Neural crest cell (in vitro differentiated cells): ENCODE measurements around the gene CLNK. TPM values are rescaled to one million over a fixed set of nuclear protein-coding genes. Genes with fewer than 3 reads are reported as not detected.

ENCODE experiments used
- DNase-seq: peaks from one replicate; pipeline ENCODE4 v3.0.0; 2021; ENCODE audit warnings: low read depth, mixed read lengths, low spot score
- H3K27ac Mint-ChIP-seq: one replicate; pipeline ENCODE4 v1.8.0; 2021; ENCODE audit warnings: mild to moderate bottlenecking, mixed read lengths; ENCODE audit not compliant: unreplicated experiment
- H3K27me3 Mint-ChIP-seq: 2 replicates; pipeline ENCODE4 v1.8.0; 2021; ENCODE audit warnings: low read depth, mild to moderate bottlenecking, mixed read lengths
- H3K36me3 Mint-ChIP-seq: 2 replicates; pipeline ENCODE4 v1.8.0; 2021; ENCODE audit warnings: low read depth, mild to moderate bottlenecking, mixed read lengths
- H3K4me1 Mint-ChIP-seq: 2 replicates; pipeline ENCODE4 v1.8.0; 2021; ENCODE audit warnings: mixed read lengths
- H3K4me3 Mint-ChIP-seq: one replicate; pipeline ENCODE4 v1.8.0; 2021; ENCODE audit warnings: mild to moderate bottlenecking, mixed read lengths
- H3K9me3 Mint-ChIP-seq: 2 replicates; pipeline ENCODE4 v1.8.0; 2021; ENCODE audit warnings: mixed read lengths
- CTCF ChIP-seq: fragments of 200-600 bp; sonication (generic); conservative IDR thresholded peaks from 2 replicates; pipeline ENCODE4 v1.5.0; 2021; ENCODE audit warnings: antibody characterized with exemption, mild to moderate bottlenecking
- total RNA-seq: library from RNA; stranded (reverse); gene quantifications from 2 replicates; pipeline ENCODE4 v1.2.1, GENCODE V29; 2021

Gene CLNK
- total RNA-seq, 1 donor from 2014 or later, result not detected

- no peak for DNase-seq
- Mint-ChIP-seq H3K4me1 (peaks cover 5% of the 10 kb centered on the region), H3K9me3 (no peaks in the 10 kb centered on the region)
These were observed 93.7 kb downstream of the CLNK start for GRCh38 chr4:10590896-10591295.

GRCh38 chr4:10589799-10590198, 94.8 kb downstream of the CLNK start:
- Mint-ChIP-seq H3K4me1 (peaks cover 5% of the 10 kb centered on the region), H3K36me3 (no peaks in the 10 kb centered on the region), H3K27ac (no peak overlapping the region), H3K4me3 (no peak overlapping the region), H3K27me3 (no peaks in the 10 kb centered on the region), H3K9me3 (no peaks in the 10 kb centered on the region)
- no peak for TF ChIP-seq CTCF
- DNase-seq, result no peak

More at GRCh38 chr4:10590896-10591295, 93.7 kb downstream of the CLNK start:
- H3K27me3 Mint-ChIP-seq, result no peaks in the 10 kb centered on the region
- H3K36me3 Mint-ChIP-seq, result no peaks in the 10 kb centered on the region
- no peak for TF ChIP-seq CTCF
- no peak overlapping the region for H3K4me3 Mint-ChIP-seq
- no peak overlapping the region for H3K27ac Mint-ChIP-seq

- Mint-ChIP-seq H3K4me1 (peaks cover 5% of the 10 kb centered on the region), H3K27ac (no peak overlapping the region), H3K9me3 (no peaks in the 10 kb centered on the region), H3K4me3 (no peak overlapping the region), H3K36me3 (no peaks in the 10 kb centered on the region), H3K27me3 (no peaks in the 10 kb centered on the region)
- no peak for DNase-seq
- no peak for TF ChIP-seq CTCF
These were observed 95.2 kb downstream of the CLNK start for GRCh38 chr4:10589321-10589720.

GRCh38 chr4:10587697-10588096, 96.9 kb downstream of the CLNK start:
- H3K27me3 Mint-ChIP-seq, result no peaks in the 10 kb centered on the region
- no peak for DNase-seq
- no peaks in the 10 kb centered on the region for H3K36me3 Mint-ChIP-seq
- no peak overlapping the region for H3K4me3 Mint-ChIP-seq
- peaks cover 9% of the 10 kb centered on the region for H3K4me1 Mint-ChIP-seq
- H3K9me3 Mint-ChIP-seq, result no peaks in the 10 kb centered on the region
- H3K27ac Mint-ChIP-seq, result no peak overlapping the region
- TF ChIP-seq CTCF, result no peak

GRCh38 chr4:10587296-10587695, 97.3 kb downstream of the CLNK start:
- TF ChIP-seq CTCF, result no peak
- H3K27me3 Mint-ChIP-seq, result no peaks in the 10 kb centered on the region
- H3K36me3 Mint-ChIP-seq, result no peaks in the 10 kb centered on the region
- no peak overlapping the region for H3K27ac Mint-ChIP-seq
- peaks cover 10% of the 10 kb centered on the region for H3K4me1 Mint-ChIP-seq
- no peaks in the 10 kb centered on the region for H3K9me3 Mint-ChIP-seq
- DNase-seq, result no peak
- H3K4me3 Mint-ChIP-seq, result no peak overlapping the region

- no peaks in the 10 kb centered on the region for H3K9me3 Mint-ChIP-seq
- DNase-seq, result no peak
- H3K27ac Mint-ChIP-seq, result no peak overlapping the region
- no peaks in the 10 kb centered on the region for H3K27me3 Mint-ChIP-seq
- no peak for TF ChIP-seq CTCF
- no peaks in the 10 kb centered on the region for H3K36me3 Mint-ChIP-seq
- H3K4me3 Mint-ChIP-seq, result no peak overlapping the region
- peaks cover 16% of the 10 kb centered on the region for H3K4me1 Mint-ChIP-seq
These were observed 100.5 kb downstream of the CLNK start for GRCh38 chr4:10584042-10584441.
